ENCODE data around the gene MYEOV.

GRCh38 chr11:69335781-69336405, 41.9 kb downstream of the MYEOV start:
- TF ChIP-seq CTCF (optimal IDR thresholded peaks at IDR 0.05 in 1 of 3, IDR thresholded peaks at IDR 0.05 in 1 of 3, conservative IDR thresholded peaks at IDR 0.05 in 1 of 3; ENCODE audit: extremely low read depth in 1 of 3, insufficient read depth in 2 of 3, low read length in 3 of 3) (no peak), EZH2 (IDR thresholded peaks at IDR 0.05; ENCODE audit: low read length) (no peak)

Measured in keratinocyte (primary cell).